Measurements from ENCODE around the gene HBZ. TPM values are rescaled to one million over a fixed set of nuclear protein-coding genes. Genes with fewer than 3 reads are reported as not detected.

HBZ gene
- total and polyA plus RNA-seq, 9 of the 15 experiments (the other 6 are each of a cell fraction or from before 2014, with no cell fraction given) = 58.0 to 610 (median 113) TPM

DNA sequence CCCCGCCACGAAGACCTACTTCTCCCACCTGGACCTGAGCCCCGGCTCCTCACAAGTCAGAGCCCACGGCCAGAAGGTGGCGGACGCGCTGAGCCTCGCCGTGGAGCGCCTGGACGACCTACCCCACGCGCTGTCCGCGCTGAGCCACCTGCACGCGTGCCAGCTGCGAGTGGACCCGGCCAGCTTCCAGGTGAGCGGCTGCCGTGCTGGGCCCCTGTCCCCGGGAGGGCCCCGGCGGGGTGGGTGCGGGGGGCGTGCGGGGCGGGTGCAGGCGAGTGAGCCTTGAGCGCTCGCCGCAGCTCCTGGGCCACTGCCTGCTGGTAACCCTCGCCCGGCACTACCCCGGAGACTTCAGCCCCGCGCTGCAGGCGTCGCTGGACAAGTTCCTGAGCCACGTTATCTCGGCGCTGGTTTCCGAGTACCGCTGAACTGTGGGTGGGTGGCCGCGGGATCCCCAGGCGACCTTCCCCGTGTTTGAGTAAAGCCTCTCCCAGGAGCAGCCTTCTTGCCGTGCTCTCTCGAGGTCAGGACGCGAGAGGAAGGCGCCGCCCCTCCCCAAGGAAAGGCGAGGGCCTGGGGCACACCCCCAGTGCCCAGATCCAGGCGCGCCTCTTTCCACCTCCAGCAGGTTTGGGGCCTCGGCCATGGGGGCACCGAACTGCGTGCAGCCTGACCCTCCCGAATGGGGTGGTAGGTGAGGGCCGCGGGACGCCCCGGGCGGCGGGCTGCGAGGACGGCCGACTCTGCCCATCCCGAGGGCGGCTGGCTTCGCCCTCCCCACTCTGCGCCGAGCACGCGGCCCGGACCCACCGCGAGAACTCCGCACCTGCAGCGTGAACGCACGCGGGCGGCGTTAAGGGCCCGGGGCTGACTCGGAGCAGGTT lies 28.5 kb downstream of the HBZ start (continued):
- TF ChIP-seq ZFP91 (CRISPR knock-in tag; IDR thresholded peaks at IDR 0.05) (peak; percentile 80; the same call in 1 of the 2 replicates), GABPB1 (CRISPR knock-in tag; IDR thresholded peaks at IDR 0.05) (peak; percentile 91), SMAD2 (IDR thresholded peaks at IDR 0.05; ENCODE audit: low read depth, low read length) (no peak), ILF3 (IDR thresholded peaks at IDR 0.05; ENCODE audit: borderline replicate concordance) (no peak), RFX5 (IDR thresholded peaks at IDR 0.05; ENCODE audit: low read depth, low read length) (no peak), FOXP4 (CRISPR knock-in tag; IDR thresholded peaks at IDR 0.05; ENCODE audit: borderline replicate concordance) (peak; percentile 100), ZKSCAN3 (CRISPR knock-in tag; IDR thresholded peaks at IDR 0.05) (no peak), MCM2 (IDR thresholded peaks at IDR 0.05; ENCODE audit: low read depth) (no peak), SP1 (CRISPR knock-in tag; IDR thresholded peaks at IDR 0.05) (peak; percentile 85; the same call in 1 of the 2 replicates), NFRKB (IDR thresholded peaks at IDR 0.05; ENCODE audit: low read depth) (no peak), DMBX1 (CRISPR knock-in tag; IDR thresholded peaks at IDR 0.05; ENCODE audit: borderline replicate concordance) (peak; percentile 75; the same call in 1 of the 2 replicates), NCOA6 (IDR thresholded peaks at IDR 0.05) (no peak), GTF2E2 (tag; IDR thresholded peaks at IDR 0.05) (no peak), SAFB2 (IDR thresholded peaks at IDR 0.05; ENCODE audit: borderline replicate concordance, low read depth, low read length, severe bottlenecking) (no peak), ZBTB11 (CRISPR knock-in tag; IDR thresholded peaks at IDR 0.05) (no peak)
- TF ChIP-seq, protein P1, sequence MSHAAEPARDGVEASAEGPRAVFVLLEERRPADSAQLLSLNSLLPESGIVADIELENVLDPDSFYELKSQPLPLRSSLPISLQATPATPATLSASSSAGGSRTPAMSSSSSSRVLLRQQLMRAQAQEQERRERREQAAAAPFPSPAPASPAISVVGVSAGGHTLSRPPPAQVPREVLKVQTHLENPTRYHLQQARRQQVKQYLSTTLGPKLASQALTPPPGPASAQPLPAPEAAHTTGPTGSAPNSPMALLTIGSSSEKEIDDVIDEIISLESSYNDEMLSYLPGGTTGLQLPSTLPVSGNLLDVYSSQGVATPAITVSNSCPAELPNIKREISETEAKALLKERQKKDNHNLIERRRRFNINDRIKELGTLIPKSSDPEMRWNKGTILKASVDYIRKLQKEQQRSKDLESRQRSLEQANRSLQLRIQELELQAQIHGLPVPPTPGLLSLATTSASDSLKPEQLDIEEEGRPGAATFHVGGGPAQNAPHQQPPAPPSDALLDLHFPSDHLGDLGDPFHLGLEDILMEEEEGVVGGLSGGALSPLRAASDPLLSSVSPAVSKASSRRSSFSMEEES (CRISPR knock-in tag; IDR thresholded peaks at IDR 0.05) = no peak; the same call in 1 of the 2 replicates
